Fibroblast of the aortic adventitia (primary cell): Measurements from ENCODE around the gene SCOC. TPM values are rescaled to one million over a fixed set of nuclear protein-coding genes. Genes with fewer than 3 reads are reported as not detected.

ENCODE experiments used
- DNase-seq: peaks from one replicate; pipeline ENCODE4 v3.0.0-alpha.2; 2010; ENCODE audit warnings: low read depth
- H3K4me3 ChIP-seq: 2 replicates; pipeline ENCODE4 v1.5.1; 2011; ENCODE audit warnings: low read depth, mild to moderate bottlenecking, control low read depth, low read length, moderate library complexity
- total RNA-seq: library from RNA; depleted of rRNA; stranded (reverse); fragments of >200 nt; gene quantifications from 2 replicates; pipeline ENCODE4 v1.2.3, GENCODE V29; 2012; ENCODE audit warnings: low replicate concordance
- TF ChIP-seq, protein P1 (sequence below): IDR thresholded peaks from 2 replicates; pipeline ENCODE4 v1.5.1; 2011; ENCODE audit warnings: mild to moderate bottlenecking, low read length, control low read depth, inconsistent platforms; ENCODE audit not compliant: insufficient read depth

The SCOC gene
- total RNA-seq, result 30.9 and 92.7 TPM in 2 replicates

DNA sequence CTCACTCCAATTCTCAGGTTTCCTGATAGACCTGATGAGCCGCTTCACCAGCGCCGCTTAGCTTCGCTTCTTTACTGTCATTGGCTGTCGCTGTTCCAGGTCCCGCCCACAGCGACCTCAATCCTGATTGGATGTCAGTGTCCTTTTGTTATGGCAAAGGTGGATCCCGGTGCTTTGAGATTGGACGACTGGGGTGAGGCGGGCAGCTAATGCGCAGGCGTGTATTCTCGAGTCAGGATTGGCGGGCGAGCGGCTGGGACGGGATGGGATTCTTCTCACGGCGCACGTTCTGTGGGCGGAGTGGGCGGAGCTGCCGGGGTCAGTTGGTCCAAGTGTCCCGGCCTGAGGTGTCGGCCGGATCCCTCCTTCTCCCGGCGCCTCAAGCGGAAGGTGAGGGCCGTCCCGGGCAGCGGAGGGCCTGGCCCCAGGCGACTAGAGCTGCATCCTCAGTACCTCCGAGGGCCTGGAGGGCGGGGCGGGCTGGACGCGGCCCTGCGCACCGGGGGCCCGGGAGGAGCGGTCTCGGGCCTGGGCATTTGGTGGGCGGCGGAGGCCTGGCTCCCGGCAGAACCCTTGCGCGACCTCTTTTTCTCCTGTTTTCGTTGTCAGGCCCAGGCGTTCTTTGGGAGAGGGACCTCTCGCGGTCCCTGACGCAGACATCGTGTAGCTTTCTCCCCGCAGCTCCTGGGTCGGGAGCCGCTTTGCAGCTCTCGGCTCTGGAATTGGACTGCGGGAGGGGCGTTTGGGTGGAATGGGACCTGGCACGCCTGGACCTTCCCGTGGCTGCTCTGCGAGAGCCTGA, at the start of gene SCOC:
TSS of gene SCOC (plus strand) at position 319 of the 802 bp plus-strand sequence. CDS start 5,525 bp downstream, outside the sequence.
- peak; percentile 99 for DNase-seq
- TF ChIP-seq, protein P1, sequence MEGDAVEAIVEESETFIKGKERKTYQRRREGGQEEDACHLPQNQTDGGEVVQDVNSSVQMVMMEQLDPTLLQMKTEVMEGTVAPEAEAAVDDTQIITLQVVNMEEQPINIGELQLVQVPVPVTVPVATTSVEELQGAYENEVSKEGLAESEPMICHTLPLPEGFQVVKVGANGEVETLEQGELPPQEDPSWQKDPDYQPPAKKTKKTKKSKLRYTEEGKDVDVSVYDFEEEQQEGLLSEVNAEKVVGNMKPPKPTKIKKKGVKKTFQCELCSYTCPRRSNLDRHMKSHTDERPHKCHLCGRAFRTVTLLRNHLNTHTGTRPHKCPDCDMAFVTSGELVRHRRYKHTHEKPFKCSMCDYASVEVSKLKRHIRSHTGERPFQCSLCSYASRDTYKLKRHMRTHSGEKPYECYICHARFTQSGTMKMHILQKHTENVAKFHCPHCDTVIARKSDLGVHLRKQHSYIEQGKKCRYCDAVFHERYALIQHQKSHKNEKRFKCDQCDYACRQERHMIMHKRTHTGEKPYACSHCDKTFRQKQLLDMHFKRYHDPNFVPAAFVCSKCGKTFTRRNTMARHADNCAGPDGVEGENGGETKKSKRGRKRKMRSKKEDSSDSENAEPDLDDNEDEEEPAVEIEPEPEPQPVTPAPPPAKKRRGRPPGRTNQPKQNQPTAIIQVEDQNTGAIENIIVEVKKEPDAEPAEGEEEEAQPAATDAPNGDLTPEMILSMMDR, result no peak
- H3K4me3 ChIP-seq, result peak within 1 kb of the TSS; percentile 78

- peak; percentile 66 for DNase-seq
- H3K4me3 ChIP-seq, result no peak overlapping the region
- TF ChIP-seq, protein P1, result peak; percentile 78
These were observed 47.0 kb upstream of the SCOC start for GRCh38 chr4:140326395-140326993.

DNA sequence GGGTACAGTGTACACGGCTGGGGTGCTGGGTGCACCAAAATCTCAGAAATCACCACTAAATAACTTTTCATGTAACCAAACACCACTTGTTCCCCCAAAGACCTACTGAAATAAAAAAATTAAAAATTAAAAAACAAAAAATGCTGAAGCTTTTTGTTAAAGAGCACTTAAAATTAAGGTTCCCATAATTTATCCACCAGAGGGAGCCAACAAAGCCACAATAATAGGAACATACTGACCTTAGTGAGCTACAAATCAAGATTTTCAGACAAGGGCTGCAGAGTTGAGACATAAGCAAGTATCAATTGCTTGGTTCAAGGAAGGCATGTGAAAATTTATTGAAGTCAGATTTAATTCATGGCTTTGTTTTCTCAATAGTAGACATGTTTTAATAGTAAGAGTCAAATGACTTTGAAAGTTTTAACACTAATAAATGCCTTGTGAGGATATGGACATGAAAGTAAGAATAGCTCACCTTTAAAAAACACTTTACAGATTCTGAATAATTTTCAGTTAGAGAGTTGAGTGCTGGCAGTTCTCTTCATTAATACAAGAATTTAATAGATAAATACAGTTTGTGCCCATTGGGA, 43.0 kb upstream of the SCOC start:
- TF ChIP-seq, protein P1, result peak; percentile 59
- peak; percentile 74 for DNase-seq
- H3K4me3 ChIP-seq, result no peak overlapping the region

GRCh38 chr4:140331245-140331644, 42.2 kb upstream of the SCOC start:
- TF ChIP-seq, protein P1, result no peak
- DNase-seq, result no peak

GRCh38 chr4:140331876-140332275, 41.6 kb upstream of the SCOC start:
- no peak overlapping the region for H3K4me3 ChIP-seq
- no peak for DNase-seq
- TF ChIP-seq, protein P1, result no peak

More at GRCh38 chr4:140331245-140331644, 42.2 kb upstream of the SCOC start:
- no peak overlapping the region for H3K4me3 ChIP-seq

DNA sequence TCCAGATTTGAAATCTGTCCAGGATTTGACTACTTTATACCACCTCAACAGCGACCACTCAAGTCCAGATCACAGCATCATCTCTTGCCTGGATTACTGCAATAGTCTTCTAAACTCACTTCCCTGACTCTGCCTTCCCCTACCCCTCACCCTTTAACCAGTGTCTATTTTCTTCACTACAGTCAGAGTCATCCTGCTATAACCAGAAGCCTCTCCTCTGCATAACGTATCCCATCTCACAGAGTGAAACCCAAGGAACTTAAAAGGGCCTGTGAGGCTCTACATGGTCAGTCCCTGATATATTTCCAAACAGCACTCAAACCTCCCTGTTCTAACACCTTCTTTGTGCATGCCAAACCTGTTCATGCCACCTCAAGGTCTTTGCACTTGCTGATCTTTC, 40.7 kb upstream of the SCOC start:
- TF ChIP-seq, protein P1, result no peak
- H3K4me3 ChIP-seq, result no peak overlapping the region
- no peak for DNase-seq
